Tibial artery (tissue), 4 donors: Measurements from ENCODE around the gene MGAT2.
"Not testable (repeated sequence)": the region's sequence is repeated elsewhere in the genome, so short reads cannot be mapped to it uniquely, and the experiment has no call there.

Source experiments
- DNase-seq, 2 donors: peaks; one replicate each; pipeline ENCODE4 v3.0.0-alpha.2; 2019
- H3K27ac ChIP-seq, 2 donors: fragments of 200-600 bp; sonication (generic) in 1 of 2; 1 replicate in 1 of 2; 2 replicates in 1 of 2; pipeline ENCODE4 v1.5.1; 2018 to 2019; ENCODE audit warnings: mild to moderate bottlenecking in 1 of 2
- H3K27me3 ChIP-seq, 2 donors: fragments of 200-600 bp; sonication (generic) in 1 of 2; one replicate each; pipeline versions ENCODE4 v1.5.1 to v1.6.0; 2016 to 2019
- H3K36me3 ChIP-seq, 3 donors: fragments of 200-600 bp; sonication (generic) in 2 of 3; one replicate each; pipeline ENCODE4 v1.5.1; 2016 to 2019; ENCODE audit warnings: mild to moderate bottlenecking in 2 of 3
- H3K4me1 ChIP-seq, 4 donors: fragments of 200-600 bp; sonication (generic) in 2 of 4; 1 replicate in 3 of 4; 2 replicates in 1 of 4; pipeline ENCODE4 v1.5.1; 2016 to 2019
- H3K4me3 ChIP-seq, 2 donors: fragments of 200-600 bp; sonication (generic) in 1 of 2; 1 replicate in 1 of 2; 2 replicates in 1 of 2; pipeline ENCODE4 v1.5.1; 2018 to 2019; ENCODE audit warnings: mild to moderate bottlenecking in 2 of 2
- H3K9me3 ChIP-seq, 3 donors: fragments of 200-600 bp; sonication (generic) in 1 of 3; one replicate each; pipeline ENCODE4 v1.5.1; 2016 to 2019
- intact Hi-C: fragments of 100-400 bp; cut with DNase I; formaldehyde crosslinking; loops from one replicate; pipeline ENCODE4 v1.15.0; 2023; ENCODE audit warnings: low total_unique reads
- TF ChIP-seq, protein P1 (sequence below), 2 experiments: fragments of 200-600 bp in 1 of 2; fragments of 450-650 bp in 1 of 2; IDR thresholded peaks; one replicate each; pipeline ENCODE4 v1.5.1; 2017 to 2019; ENCODE audit warnings: antibody characterized with exemption in 2 of 2, mild to moderate bottlenecking in 1 of 2, moderate library complexity in 1 of 2

MGAT2 gene

DNA sequence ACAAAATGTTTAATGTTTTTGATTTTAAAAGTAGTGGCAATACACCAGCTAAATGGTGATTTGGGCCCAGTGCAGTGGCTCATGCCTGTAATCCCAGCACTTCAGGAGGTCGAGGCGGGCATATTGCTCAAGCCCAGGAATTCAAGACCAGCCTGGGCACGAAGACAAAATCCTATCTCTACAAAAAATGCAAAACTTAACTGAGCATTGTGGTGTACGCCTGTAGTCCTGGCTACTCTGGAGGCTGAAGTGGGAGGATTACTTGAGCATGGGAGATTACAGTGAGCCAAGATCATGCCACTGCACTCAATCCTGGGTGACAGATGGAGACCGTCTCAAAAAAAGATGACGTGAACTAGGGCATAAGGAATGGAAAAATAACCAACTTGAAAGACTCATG, 4.8 kb upstream of the MGAT2 start:
- Histone ChIP-seq H3K27me3 (no peaks in the 10 kb centered on the region), H3K9me3 (no peaks in the 10 kb centered on the region), H3K27ac (no peak overlapping the region), H3K36me3 (peaks cover 18 to 31% (median 19%) of the 10 kb centered on the region in 3 donors), H3K4me3 (no peak overlapping the region), H3K4me1 (peaks cover 0 to 15% (median 7%) of the 10 kb centered on the region in 4 donors)
- no peak for DNase-seq
- intact Hi-C loops, result no loop called here
- TF ChIP-seq, protein P1, sequence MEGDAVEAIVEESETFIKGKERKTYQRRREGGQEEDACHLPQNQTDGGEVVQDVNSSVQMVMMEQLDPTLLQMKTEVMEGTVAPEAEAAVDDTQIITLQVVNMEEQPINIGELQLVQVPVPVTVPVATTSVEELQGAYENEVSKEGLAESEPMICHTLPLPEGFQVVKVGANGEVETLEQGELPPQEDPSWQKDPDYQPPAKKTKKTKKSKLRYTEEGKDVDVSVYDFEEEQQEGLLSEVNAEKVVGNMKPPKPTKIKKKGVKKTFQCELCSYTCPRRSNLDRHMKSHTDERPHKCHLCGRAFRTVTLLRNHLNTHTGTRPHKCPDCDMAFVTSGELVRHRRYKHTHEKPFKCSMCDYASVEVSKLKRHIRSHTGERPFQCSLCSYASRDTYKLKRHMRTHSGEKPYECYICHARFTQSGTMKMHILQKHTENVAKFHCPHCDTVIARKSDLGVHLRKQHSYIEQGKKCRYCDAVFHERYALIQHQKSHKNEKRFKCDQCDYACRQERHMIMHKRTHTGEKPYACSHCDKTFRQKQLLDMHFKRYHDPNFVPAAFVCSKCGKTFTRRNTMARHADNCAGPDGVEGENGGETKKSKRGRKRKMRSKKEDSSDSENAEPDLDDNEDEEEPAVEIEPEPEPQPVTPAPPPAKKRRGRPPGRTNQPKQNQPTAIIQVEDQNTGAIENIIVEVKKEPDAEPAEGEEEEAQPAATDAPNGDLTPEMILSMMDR (IDR thresholded peaks at IDR 0.05), result no peak

DNA sequence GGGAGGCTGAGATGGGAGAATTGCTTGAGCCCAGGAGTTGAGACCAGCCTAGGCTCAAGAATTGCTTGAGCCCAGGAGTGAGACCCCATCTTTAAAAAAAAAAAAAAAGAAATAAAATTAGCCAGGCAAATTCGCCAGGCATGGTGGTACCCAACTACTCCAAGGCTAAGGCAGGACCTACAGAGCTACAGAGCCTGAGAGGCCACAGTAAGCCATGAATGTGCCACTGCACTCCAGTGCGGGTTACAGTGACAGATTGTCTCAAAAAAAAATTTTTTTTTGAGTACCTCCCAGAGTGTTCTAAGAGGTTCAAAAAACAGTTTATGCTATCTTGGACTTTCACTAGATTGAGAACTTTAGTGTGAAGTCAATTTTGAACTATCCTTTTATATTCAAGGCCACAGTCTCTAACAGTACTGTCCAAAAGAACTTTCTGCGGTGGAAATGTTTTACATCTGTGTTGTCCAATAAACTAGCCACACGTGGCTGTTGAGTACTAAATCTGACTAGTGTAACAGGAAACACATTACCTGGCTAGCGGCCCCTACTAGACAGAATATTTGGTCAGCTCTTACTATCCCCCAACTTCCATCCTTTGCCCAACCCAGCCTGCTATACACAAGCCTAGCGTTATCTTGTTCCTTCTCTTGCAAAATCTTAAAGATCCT, 2.6 kb upstream of the MGAT2 start:
- intact Hi-C loops, result no loop called here
- Histone ChIP-seq H3K9me3 (no peaks in the 10 kb centered on the region), H3K4me3 (no peak overlapping the region), H3K36me3 (peaks cover 18 to 31% (median 19%) of the 10 kb centered on the region in 3 donors), H3K4me1 (peaks cover 0 to 34% (median 17%) of the 10 kb centered on the region in 4 donors), H3K27ac (no peak overlapping the region), H3K27me3 (no peaks in the 10 kb centered on the region)
- DNase-seq, result no peak
- TF ChIP-seq, protein P1 (IDR thresholded peaks at IDR 0.05), result no peak

DNA sequence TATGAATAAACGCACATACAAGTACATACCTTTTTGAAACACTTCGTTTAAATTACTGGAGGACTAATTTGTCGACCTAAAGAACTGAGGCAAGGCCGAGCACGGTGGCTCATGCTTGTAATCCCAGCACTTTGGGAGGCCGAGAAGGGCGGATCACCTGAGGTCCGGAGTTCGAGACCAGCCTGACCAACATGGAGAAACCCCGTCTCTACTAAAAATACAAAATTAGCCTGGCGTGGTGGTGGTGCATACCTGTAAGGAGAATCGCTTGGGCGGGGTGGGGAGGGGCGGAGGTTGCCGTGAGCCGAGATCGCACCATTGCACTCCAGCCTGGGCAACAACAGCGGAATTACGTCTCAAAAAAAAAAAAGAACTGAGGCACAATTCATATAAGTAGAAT, 1.3 kb upstream of the MGAT2 start:
- H3K9me3 ChIP-seq, intact Hi-C loops, DNase-seq, H3K27me3 ChIP-seq: not testable (repeated sequence)
- H3K4me3 ChIP-seq, result peak overlapping the region; percentile 83 to 98
- peak overlapping the region; percentile 90 to 95 for H3K27ac ChIP-seq
- H3K36me3 ChIP-seq, result peaks cover 18 to 31% (median 19%) of the 10 kb centered on the region in 3 donors
- peaks cover 0 to 47% (median 22%) of the 10 kb centered on the region in 4 donors for H3K4me1 ChIP-seq

DNA sequence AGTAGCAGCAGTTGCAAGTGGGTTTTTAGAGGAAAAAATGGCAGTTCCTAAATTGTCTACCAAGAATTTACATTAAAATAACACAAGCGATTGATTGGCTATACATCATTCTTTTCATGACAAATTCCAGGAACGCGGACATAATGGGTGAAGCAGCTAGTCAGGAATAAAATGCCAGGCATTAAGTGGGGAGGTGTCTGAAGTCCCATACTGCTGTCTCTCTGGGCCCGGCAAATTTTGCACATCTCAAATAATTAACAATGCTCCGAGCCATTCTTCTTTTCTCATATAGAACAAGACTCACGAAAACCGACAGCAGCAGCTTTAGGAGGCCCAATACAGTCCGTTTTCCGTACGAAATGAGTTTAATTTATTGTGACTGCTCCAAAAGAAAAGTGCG, 869 bp upstream of the MGAT2 start:
- TF ChIP-seq, protein P1 (IDR thresholded peaks at IDR 0.05), result no peak
- Histone ChIP-seq H3K27ac (peak overlapping the region; percentile 90 to 95), H3K36me3 (peaks cover 18 to 31% (median 19%) of the 10 kb centered on the region in 3 donors), H3K9me3 (no peaks in the 10 kb centered on the region), H3K4me3 (peak overlapping the region; percentile 83 to 98), H3K27me3 (no peaks in the 10 kb centered on the region), H3K4me1 (peaks cover 0 to 50% (median 22%) of the 10 kb centered on the region in 4 donors)
- no peak for DNase-seq
- intact Hi-C loops, result no loop called here

DNA sequence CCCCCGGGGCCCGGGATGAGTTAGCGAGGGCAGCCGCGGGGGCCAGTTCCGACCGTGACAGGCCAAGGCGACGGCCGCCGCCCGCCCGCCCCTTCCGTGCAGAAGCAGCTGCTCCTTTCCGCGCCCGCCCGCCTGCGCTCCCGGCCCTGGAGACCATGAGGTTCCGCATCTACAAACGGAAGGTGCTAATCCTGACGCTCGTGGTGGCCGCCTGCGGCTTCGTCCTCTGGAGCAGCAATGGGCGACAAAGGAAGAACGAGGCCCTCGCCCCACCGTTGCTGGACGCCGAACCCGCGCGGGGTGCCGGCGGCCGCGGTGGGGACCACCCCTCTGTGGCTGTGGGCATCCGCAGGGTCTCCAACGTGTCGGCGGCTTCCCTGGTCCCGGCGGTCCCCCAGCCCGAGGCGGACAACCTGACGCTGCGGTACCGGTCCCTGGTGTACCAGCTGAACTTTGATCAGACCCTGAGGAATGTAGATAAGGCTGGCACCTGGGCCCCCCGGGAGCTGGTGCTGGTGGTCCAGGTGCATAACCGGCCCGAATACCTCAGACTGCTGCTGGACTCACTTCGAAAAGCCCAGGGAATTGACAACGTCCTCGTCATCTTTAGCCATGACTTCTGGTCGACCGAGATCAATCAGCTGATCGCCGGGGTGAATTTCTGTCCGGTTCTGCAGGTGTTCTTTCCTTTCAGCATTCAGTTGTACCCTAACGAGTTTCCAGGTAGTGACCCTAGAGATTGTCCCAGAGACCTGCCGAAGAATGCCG, 699 bp downstream of the MGAT2 start:
- intact Hi-C loops, result no loop called here
- Histone ChIP-seq H3K9me3 (no peaks in the 10 kb centered on the region), H3K4me1 (peaks cover 0 to 50% (median 22%) of the 10 kb centered on the region in 4 donors), H3K27ac (peak overlapping the region; percentile 90 to 95), H3K4me3 (peak overlapping the region; percentile 83 to 98), H3K36me3 (peaks cover 18 to 30% (median 22%) of the 10 kb centered on the region in 3 donors), H3K27me3 (no peaks in the 10 kb centered on the region)
- TF ChIP-seq, protein P1 (IDR thresholded peaks at IDR 0.05), result no peak
- DNase-seq, result peak; percentile 72 to 87
